ENCODE measurements around the gene SMIM26.

The SMIM26 gene

GRCh38 chr20:18527836-18528235, 39.4 kb upstream of the SMIM26 start:
- Histone ChIP-seq H3K27ac (no peak overlapping the region), H3K27me3 (no peaks in the 10 kb centered on the region), H3K36me3 (peaks cover 77 to 89% (median 80%) of the 10 kb centered on the region in 3 donors), H3K4me1 (no peaks in the 10 kb centered on the region), H3K9me3 (no peaks in the 10 kb centered on the region), H3K4me3 (no peak overlapping the region)
- DNase-seq: no peak
- no peak for TF ChIP-seq CTCF (IDR thresholded peaks at IDR 0.05)
- intact Hi-C loops (cut with DNase I; ENCODE audit: low total_unique reads): no loop called here

GRCh38 chr20:18529041-18529440, 38.2 kb upstream of the SMIM26 start:
- intact Hi-C loops (cut with DNase I; ENCODE audit: low total_unique reads): no loop called here
- no peak for DNase-seq
- no peak for TF ChIP-seq CTCF (IDR thresholded peaks at IDR 0.05)
- no peak overlapping the region for H3K4me3 ChIP-seq
- H3K27ac ChIP-seq: no peak overlapping the region
- H3K27me3 ChIP-seq: no peaks in the 10 kb centered on the region
- no peaks in the 10 kb centered on the region for H3K9me3 ChIP-seq
- no peaks in the 10 kb centered on the region for H3K4me1 ChIP-seq
- H3K36me3 ChIP-seq: peaks cover 86 to 100% (median 92%) of the 10 kb centered on the region in 3 donors

- intact Hi-C loops (cut with DNase I; ENCODE audit: low total_unique reads): no loop called here
- no peaks in the 10 kb centered on the region for H3K4me1 ChIP-seq
- H3K9me3 ChIP-seq: no peaks in the 10 kb centered on the region
- no peaks in the 10 kb centered on the region for H3K27me3 ChIP-seq
- no peak for DNase-seq
- H3K27ac ChIP-seq: no peak overlapping the region
- H3K36me3 ChIP-seq: peaks cover 80 to 91% (median 84%) of the 10 kb centered on the region in 3 donors
- no peak for TF ChIP-seq CTCF (IDR thresholded peaks at IDR 0.05)
- no peak overlapping the region for H3K4me3 ChIP-seq
Observed at GRCh38 chr20:18532626-18533025, 34.6 kb upstream of the SMIM26 start.

GRCh38 chr20:18533491-18533890, 33.7 kb upstream of the SMIM26 start:
- no peak for TF ChIP-seq CTCF (IDR thresholded peaks at IDR 0.05)
- no peak for DNase-seq
- Histone ChIP-seq H3K27me3 (no peaks in the 10 kb centered on the region), H3K36me3 (peaks cover 76 to 91% (median 80%) of the 10 kb centered on the region in 3 donors), H3K27ac (no peak overlapping the region), H3K4me3 (no peak overlapping the region), H3K4me1 (no peaks in the 10 kb centered on the region), H3K9me3 (no peaks in the 10 kb centered on the region)
- intact Hi-C loops (cut with DNase I; ENCODE audit: low total_unique reads): no loop called here

GRCh38 chr20:18533978-18534644, 33.1 kb upstream of the SMIM26 start:
- Histone ChIP-seq H3K4me3 (no peak overlapping the region), H3K27me3 (no peaks in the 10 kb centered on the region), H3K9me3 (no peaks in the 10 kb centered on the region), H3K36me3 (peaks cover 70 to 91% (median 80%) of the 10 kb centered on the region in 3 donors), H3K27ac (no peak overlapping the region), H3K4me1 (no peaks in the 10 kb centered on the region)
- DNase-seq: no peak
- no peak for TF ChIP-seq CTCF (IDR thresholded peaks at IDR 0.05)
- intact Hi-C loops (cut with DNase I; ENCODE audit: low total_unique reads): no loop called here

Data from tibial artery (tissue), 4 donors.